ENCODE data around the gene VAX1.

Gene VAX1

GRCh38 chr10:117164592-117165537 lies 26.8 kb upstream of the VAX1 start:
- no peak for DNase-seq (ENCODE audit: low read depth, low spot score)

- no peak for DNase-seq (ENCODE audit: low read depth, low spot score)
Measured at GRCh38 chr10:117163954-117164548, 26.0 kb upstream of the VAX1 start.

GRCh38 chr10:117163061-117163953 lies 25.2 kb upstream of the VAX1 start:
- no peak for DNase-seq (ENCODE audit: low read depth, low spot score)

GRCh38 chr10:117162093-117163060 lies 24.3 kb upstream of the VAX1 start:
- DNase-seq (ENCODE audit: low read depth, low spot score): no peak

GRCh38 chr10:117161386-117162033 lies 23.4 kb upstream of the VAX1 start:
- no peak for DNase-seq (ENCODE audit: low read depth, low spot score)

- DNase-seq (ENCODE audit: low read depth, low spot score): no peak
Measured at GRCh38 chr10:117160567-117160966, 22.5 kb upstream of the VAX1 start.

- DNase-seq (ENCODE audit: low read depth, low spot score): no peak
Measured at GRCh38 chr10:117159390-117159789, 21.3 kb upstream of the VAX1 start.

- DNase-seq (ENCODE audit: low read depth, low spot score): no peak
Measured at GRCh38 chr10:117158297-117158696, 20.2 kb upstream of the VAX1 start.

- no peak for DNase-seq (ENCODE audit: low read depth, low spot score)
Measured at GRCh38 chr10:117152668-117153067, 14.6 kb upstream of the VAX1 start.

GRCh38 chr10:117148284-117148683 lies 10.2 kb upstream of the VAX1 start:
- DNase-seq (ENCODE audit: low read depth, low spot score): no peak

GRCh38 chr10:117145019-117145418 lies 6.9 kb upstream of the VAX1 start:
- DNase-seq (ENCODE audit: low read depth, low spot score): no peak

- DNase-seq (ENCODE audit: low read depth, low spot score): no peak
Measured at GRCh38 chr10:117143103-117143823, 5.2 kb upstream of the VAX1 start.

GRCh38 chr10:117140525-117140902 lies 2.4 kb upstream of the VAX1 start:
- DNase-seq (ENCODE audit: low read depth, low spot score): no peak

- no peak for DNase-seq (ENCODE audit: low read depth, low spot score)
Measured at GRCh38 chr10:117139581-117140524, 1.8 kb upstream of the VAX1 start.

GRCh38 chr10:117138838-117139580 lies 939 bp upstream of the VAX1 start:
- no peak for DNase-seq (ENCODE audit: low read depth, low spot score)

GRCh38 chr10:117137031-117137910 lies 799 bp downstream of the VAX1 start:
- no peak for DNase-seq (ENCODE audit: low read depth, low spot score)

Measured in activated CD4-positive, CD25-positive, alpha-beta regulatory T cell treated with anti-CD3 and anti-CD28 coated beads, Interleukin-2, amount 50 U/mL, for 16 hours (primary cell).